CD8-positive, alpha-beta memory T cell (primary cell): ENCODE measurements around the gene SPOCK1. TPM values are rescaled to one million over a fixed set of nuclear protein-coding genes. Genes with fewer than 3 reads are reported as not detected.

Experiments
- CTCF ChIA-PET: fragments of 350-600 bp; sonication (Branson Sonifier 250); formaldehyde crosslinking; loops from one replicate; lab custom pipeline; 2021; ENCODE audit warnings: antibody characterized with exemption; lab: Charles Lee
- POLR2A ChIA-PET: fragments of 350-600 bp; sonication (Branson Sonifier 250); formaldehyde crosslinking; loops from one replicate; lab custom pipeline; 2021; ENCODE audit warnings: antibody characterized with exemption; lab: Charles Lee
- DNase-seq, 5 donors: peaks; one replicate each; pipeline versions ENCODE4 v3.0.0 to v3.0.0-alpha.2; 2020 to 2022; ENCODE audit warnings: mixed read lengths in 1 of 5
- H3K27ac ChIP-seq: one replicate; pipeline ENCODE4 v1.7.0; 2013; ENCODE audit warnings: low read depth, mild to moderate bottlenecking, low read length, moderate library complexity
- H3K27me3 ChIP-seq: 2 replicates; pipeline ENCODE4 v1.7.0; 2013; ENCODE audit warnings: low read length, mild to moderate bottlenecking; ENCODE audit not compliant: insufficient read depth, poor library complexity, severe bottlenecking
- H3K36me3 ChIP-seq: 2 replicates; pipeline ENCODE4 v1.7.0; 2013; ENCODE audit warnings: mild to moderate bottlenecking, low read length, moderate library complexity; ENCODE audit not compliant: insufficient read depth
- H3K4me1 ChIP-seq: 2 replicates; pipeline ENCODE4 v1.7.0; 2013; ENCODE audit warnings: mild to moderate bottlenecking, low read length, moderate library complexity; ENCODE audit not compliant: insufficient read depth
- H3K4me3 ChIP-seq: 2 replicates; pipeline ENCODE4 v1.7.0; 2013; ENCODE audit warnings: mild to moderate bottlenecking, low read length
- H3K9me3 ChIP-seq: 2 replicates; pipeline ENCODE4 v1.7.0; 2013; ENCODE audit warnings: mild to moderate bottlenecking, low read length
- H3K27ac Mint-ChIP-seq, 8 donors: one replicate each; pipeline ENCODE4 v1.8.0; 2020 to 2021; ENCODE audit warnings: mixed read lengths in 8 of 8, mild to moderate bottlenecking in 6 of 8, inconsistent platforms in 3 of 8, moderate library complexity in 3 of 8
- H3K27me3 Mint-ChIP-seq, 2 donors: one replicate each; pipeline ENCODE4 v1.8.0; 2020 to 2021; ENCODE audit warnings: mixed read lengths in 2 of 2, mild to moderate bottlenecking in 1 of 2, moderate library complexity in 1 of 2
- H3K36me3 Mint-ChIP-seq, 3 donors: one replicate each; pipeline ENCODE4 v1.8.0; 2020 to 2021; ENCODE audit warnings: mixed read lengths in 3 of 3, inconsistent platforms in 1 of 3, mild to moderate bottlenecking in 1 of 3
- H3K4me1 Mint-ChIP-seq, 3 donors: one replicate each; pipeline ENCODE4 v1.8.0; 2020 to 2021; ENCODE audit warnings: mixed read lengths in 3 of 3, inconsistent platforms in 1 of 3, mild to moderate bottlenecking in 1 of 3
- H3K4me3 Mint-ChIP-seq, 7 donors: one replicate each; pipeline ENCODE4 v1.8.0; 2020 to 2021; ENCODE audit warnings: mixed read lengths in 7 of 7, mild to moderate bottlenecking in 6 of 7, moderate library complexity in 4 of 7, inconsistent platforms in 2 of 7
- H3K9me3 Mint-ChIP-seq, 5 donors: one replicate each; pipeline ENCODE4 v1.8.0; 2020 to 2022; ENCODE audit warnings: mixed read lengths in 5 of 5, mild to moderate bottlenecking in 3 of 5, moderate library complexity in 2 of 5, inconsistent platforms in 1 of 5
- polyA plus RNA-seq: library from polyadenylated mRNA; unstranded; fragments of 300-500 nt; fragmentation: Illumina TruSeq; gene quantifications from one replicate; pipeline ENCODE4 v1.2.3, GENCODE V29; 2021
- total RNA-seq, 2 experiments: library from RNA; stranded (reverse); gene quantifications; one replicate each; pipeline ENCODE4 v1.2.3, GENCODE V29; 2021

SPOCK1 gene
- total and polyA plus RNA-seq, 3 experiments from 2014 or later, result not detected

- Mint-ChIP-seq H3K27ac (no peak overlapping the region), H3K4me3 (no peak overlapping the region), H3K27me3 (peaks cover 3 to 15% of the 10 kb centered on the region in 2 donors), H3K4me1 (no peaks in the 10 kb centered on the region), H3K36me3 (no peaks in the 10 kb centered on the region), H3K9me3 (peaks cover 0 to 10% (median 0%) of the 10 kb centered on the region in 5 donors)
- Histone ChIP-seq H3K9me3 (no peaks in the 10 kb centered on the region), H3K27me3 (no peaks in the 10 kb centered on the region), H3K36me3 (no peaks in the 10 kb centered on the region), H3K4me1 (no peaks in the 10 kb centered on the region), H3K4me3 (no peak overlapping the region), H3K27ac (no peak overlapping the region)
- ChIA-PET CTCF (interaction anchor here (1.3 kb wide), 1 partner anchor 14 kb away, joined by 4 read pairs; no protein-coding TSS in a partner anchor), POLR2A (no interaction called here)
- DNase-seq, result no peak
These were observed 185.5 kb downstream of the SPOCK1 start for GRCh38 chr5:137313526-137314175.

GRCh38 chr5:137312011-137312410, 187.1 kb downstream of the SPOCK1 start:
- ChIA-PET POLR2A (no interaction called here), CTCF (no interaction called here)
- Mint-ChIP-seq H3K27ac (no peak overlapping the region), H3K9me3 (peaks cover 0 to 8% (median 0%) of the 10 kb centered on the region in 5 donors), H3K4me3 (no peak overlapping the region), H3K4me1 (no peaks in the 10 kb centered on the region), H3K36me3 (no peaks in the 10 kb centered on the region), H3K27me3 (peaks cover 3 to 9% of the 10 kb centered on the region in 2 donors)
- H3K27ac ChIP-seq, result no peak overlapping the region
- H3K9me3 ChIP-seq, result no peaks in the 10 kb centered on the region
- no peak overlapping the region for H3K4me3 ChIP-seq
- H3K27me3 ChIP-seq, result no peaks in the 10 kb centered on the region
- H3K36me3 ChIP-seq, result no peaks in the 10 kb centered on the region
- H3K4me1 ChIP-seq, result no peaks in the 10 kb centered on the region
- DNase-seq, result no peak

- H3K4me3 Mint-ChIP-seq, result no peak overlapping the region
- H3K36me3 ChIP-seq, result no peaks in the 10 kb centered on the region
- H3K9me3 ChIP-seq, result no peaks in the 10 kb centered on the region
- no peaks in the 10 kb centered on the region for H3K4me1 Mint-ChIP-seq
- H3K27me3 ChIP-seq, result no peaks in the 10 kb centered on the region
- H3K4me3 ChIP-seq, result no peak overlapping the region
- no peak overlapping the region for H3K27ac ChIP-seq
- ChIA-PET POLR2A (no interaction called here), CTCF (no interaction called here)
- no peaks in the 10 kb centered on the region for H3K36me3 Mint-ChIP-seq
- no peak overlapping the region for H3K27ac Mint-ChIP-seq
- peaks cover 6 to 9% of the 10 kb centered on the region in 2 donors for H3K27me3 Mint-ChIP-seq
- no peak for DNase-seq
- peaks cover 0 to 2% (median 0%) of the 10 kb centered on the region in 5 donors for H3K9me3 Mint-ChIP-seq
- H3K4me1 ChIP-seq, result no peaks in the 10 kb centered on the region
These were observed 188.9 kb downstream of the SPOCK1 start for GRCh38 chr5:137310051-137310730.

GRCh38 chr5:137309290-137309689, 189.8 kb downstream of the SPOCK1 start:
- H3K4me3 ChIP-seq, result no peak overlapping the region
- H3K4me1 ChIP-seq, result no peaks in the 10 kb centered on the region
- CTCF ChIA-PET, result no interaction called here
- peaks cover 0 to 2% (median 0%) of the 10 kb centered on the region in 5 donors for H3K9me3 Mint-ChIP-seq
- POLR2A ChIA-PET, result no interaction called here
- H3K27me3 Mint-ChIP-seq, result peaks cover 6 to 9% of the 10 kb centered on the region in 2 donors
- DNase-seq, result no peak
- H3K36me3 Mint-ChIP-seq, result no peaks in the 10 kb centered on the region
- no peaks in the 10 kb centered on the region for H3K4me1 Mint-ChIP-seq
- no peaks in the 10 kb centered on the region for H3K27me3 ChIP-seq
- H3K36me3 ChIP-seq, result no peaks in the 10 kb centered on the region
- no peak overlapping the region for H3K4me3 Mint-ChIP-seq
- H3K27ac Mint-ChIP-seq, result no peak overlapping the region
- H3K9me3 ChIP-seq, result no peaks in the 10 kb centered on the region
- H3K27ac ChIP-seq, result no peak overlapping the region

GRCh38 chr5:137308311-137308710, 190.8 kb downstream of the SPOCK1 start:
- no peaks in the 10 kb centered on the region for H3K36me3 ChIP-seq
- CTCF ChIA-PET, result no interaction called here
- no peaks in the 10 kb centered on the region for H3K4me1 ChIP-seq
- POLR2A ChIA-PET, result no interaction called here
- H3K27ac ChIP-seq, result no peak overlapping the region
- no peak overlapping the region for H3K4me3 Mint-ChIP-seq
- H3K9me3 ChIP-seq, result no peaks in the 10 kb centered on the region
- H3K27me3 ChIP-seq, result no peaks in the 10 kb centered on the region
- H3K4me3 ChIP-seq, result no peak overlapping the region
- DNase-seq, result no peak
- peaks cover 6 to 9% of the 10 kb centered on the region in 2 donors for H3K27me3 Mint-ChIP-seq
- no peak overlapping the region for H3K27ac Mint-ChIP-seq
- H3K4me1 Mint-ChIP-seq, result no peaks in the 10 kb centered on the region
- no peaks in the 10 kb centered on the region for H3K36me3 Mint-ChIP-seq
- H3K9me3 Mint-ChIP-seq, result peaks cover 0 to 2% (median 0%) of the 10 kb centered on the region in 5 donors

GRCh38 chr5:137306903-137307302, 192.2 kb downstream of the SPOCK1 start:
- H3K27ac ChIP-seq, result no peak overlapping the region
- no peaks in the 10 kb centered on the region for H3K9me3 Mint-ChIP-seq
- no peaks in the 10 kb centered on the region for H3K4me1 ChIP-seq
- H3K36me3 Mint-ChIP-seq, result no peaks in the 10 kb centered on the region
- no peaks in the 10 kb centered on the region for H3K4me1 Mint-ChIP-seq
- H3K27me3 Mint-ChIP-seq, result peaks cover 6 to 14% of the 10 kb centered on the region in 2 donors
- no peaks in the 10 kb centered on the region for H3K9me3 ChIP-seq
- H3K4me3 ChIP-seq, result no peak overlapping the region
- no peak for DNase-seq
- no peaks in the 10 kb centered on the region for H3K27me3 ChIP-seq
- no peaks in the 10 kb centered on the region for H3K36me3 ChIP-seq
- ChIA-PET CTCF (interaction anchor here (1.9 kb wide), 1 partner anchor 11 kb away, joined by 7 read pairs; no protein-coding TSS in a partner anchor), POLR2A (no interaction called here)
- H3K27ac Mint-ChIP-seq, result no peak overlapping the region
- H3K4me3 Mint-ChIP-seq, result no peak overlapping the region

- Mint-ChIP-seq H3K27ac (no peak overlapping the region), H3K4me1 (no peaks in the 10 kb centered on the region), H3K27me3 (peaks cover 6 to 20% of the 10 kb centered on the region in 2 donors), H3K9me3 (no peaks in the 10 kb centered on the region), H3K4me3 (no peak overlapping the region), H3K36me3 (no peaks in the 10 kb centered on the region)
- H3K4me1 ChIP-seq, result no peaks in the 10 kb centered on the region
- no peaks in the 10 kb centered on the region for H3K36me3 ChIP-seq
- H3K27me3 ChIP-seq, result no peaks in the 10 kb centered on the region
- no peaks in the 10 kb centered on the region for H3K9me3 ChIP-seq
- no peak overlapping the region for H3K4me3 ChIP-seq
- no peak overlapping the region for H3K27ac ChIP-seq
- CTCF ChIA-PET, result interaction anchor here (1.9 kb wide), 1 partner anchor 11 kb away, joined by 7 read pairs; no protein-coding TSS in a partner anchor
- POLR2A ChIA-PET, result no interaction called here
- DNase-seq, result no peak
These were observed 193.0 kb downstream of the SPOCK1 start for GRCh38 chr5:137305971-137306602.
